ENCODE data around the gene PTCD3. TPM values are rescaled to one million over a fixed set of nuclear protein-coding genes. Genes with fewer than 3 reads are reported as not detected.

PTCD3 gene
- total RNA-seq, 1 experiment from 2014 or later: 180 TPM

DNA sequence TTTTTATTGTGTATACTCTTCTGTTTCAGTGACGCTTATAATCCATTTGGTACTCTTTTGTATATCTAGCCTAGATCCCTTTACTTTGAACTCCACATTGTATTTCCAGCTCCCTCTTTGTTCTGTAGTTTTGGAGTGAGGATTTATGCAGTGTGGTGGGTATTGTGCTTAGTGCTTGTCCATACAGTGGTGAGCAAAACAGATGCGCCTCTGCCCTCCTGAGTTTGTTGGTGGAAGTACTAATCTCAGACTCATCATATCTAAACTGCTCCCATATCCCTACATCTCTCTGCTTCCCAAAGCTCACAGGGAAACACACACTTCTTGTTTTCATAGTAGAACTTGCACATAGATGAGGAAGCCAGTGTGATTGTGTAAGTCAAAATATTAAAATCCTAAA lies 12.1 kb downstream of the PTCD3 start:
- no peaks in the 10 kb centered on the region for H3K9me3 Mint-ChIP-seq
- DNase-seq: no peak
- Histone ChIP-seq H4K5ac (ENCODE audit: insufficient read length, low read depth, low read length) (no peak overlapping the region), H2AFZ (ENCODE audit: low read length) (no peak overlapping the region), H3T11ph (ENCODE audit: low read length) (no peak overlapping the region), H3K79me1 (ENCODE audit: insufficient read depth, low read depth, low read length, poor library complexity, severe bottlenecking) (peaks cover 5% of the 10 kb centered on the region), H3K56ac (ENCODE audit: insufficient read length, low read depth, low read length) (no peak overlapping the region), H3K4me2 (ENCODE audit: insufficient read depth, insufficient read length, low read length) (no peak overlapping the region), H2AK5ac (ENCODE audit: insufficient read length, low read length) (no peak overlapping the region), H4K91ac (ENCODE audit: insufficient read length, low read depth, low read length) (no peak overlapping the region), H2BK15ac (ENCODE audit: low read depth, low read length) (no peak overlapping the region), H3K79me2 (ENCODE audit: insufficient read depth, low read length) (no peaks in the 10 kb centered on the region), H3K9ac (ENCODE audit: extremely low read depth, insufficient read length, low read length) (no peak overlapping the region), H3K23ac (ENCODE audit: insufficient read length, low read depth, low read length) (no peak overlapping the region), H3K18ac (ENCODE audit: insufficient read length, low read depth, low read length) (no peak overlapping the region), H3K27me3 (ENCODE audit: insufficient read depth, low read length) (no peaks in the 10 kb centered on the region), H2BK120ac (ENCODE audit: low read depth, low read length, poor library complexity, severe bottlenecking) (no peak overlapping the region), H4K8ac (replicated peaks; ENCODE audit: insufficient read length, low read depth, low read length) (no peak overlapping the region), H4K20me1 (ENCODE audit: control insufficient read depth, insufficient read depth, insufficient read length) (no peaks in the 10 kb centered on the region), H2BK20ac (ENCODE audit: low read depth, low read length, poor library complexity, severe bottlenecking) (no peak overlapping the region), H3K14ac (ENCODE audit: insufficient read depth, low read length) (no peak overlapping the region), H3K4me1 (ENCODE audit: insufficient read depth, low read length) (no peaks in the 10 kb centered on the region; the same call in 1 of the 2 replicates), H3K9me3 (ENCODE audit: control insufficient read depth, low read depth, low read length) (no peaks in the 10 kb centered on the region), H2BK12ac (ENCODE audit: insufficient read length, low read depth, low read length) (no peak overlapping the region), H3K4ac (ENCODE audit: low read depth, low read length) (no peak overlapping the region), H2BK5ac (ENCODE audit: insufficient read length, low read length) (no peak overlapping the region), H3K27ac (ENCODE audit: insufficient read length, low read depth, low read length) (no peak overlapping the region), H3K23me2 (ENCODE audit: insufficient read length, low read depth, low read length, poor library complexity, severe bottlenecking) (no peaks in the 10 kb centered on the region)
- H3K4me3 Mint-ChIP-seq: no peak overlapping the region
- TF ChIP-seq, protein P1, sequence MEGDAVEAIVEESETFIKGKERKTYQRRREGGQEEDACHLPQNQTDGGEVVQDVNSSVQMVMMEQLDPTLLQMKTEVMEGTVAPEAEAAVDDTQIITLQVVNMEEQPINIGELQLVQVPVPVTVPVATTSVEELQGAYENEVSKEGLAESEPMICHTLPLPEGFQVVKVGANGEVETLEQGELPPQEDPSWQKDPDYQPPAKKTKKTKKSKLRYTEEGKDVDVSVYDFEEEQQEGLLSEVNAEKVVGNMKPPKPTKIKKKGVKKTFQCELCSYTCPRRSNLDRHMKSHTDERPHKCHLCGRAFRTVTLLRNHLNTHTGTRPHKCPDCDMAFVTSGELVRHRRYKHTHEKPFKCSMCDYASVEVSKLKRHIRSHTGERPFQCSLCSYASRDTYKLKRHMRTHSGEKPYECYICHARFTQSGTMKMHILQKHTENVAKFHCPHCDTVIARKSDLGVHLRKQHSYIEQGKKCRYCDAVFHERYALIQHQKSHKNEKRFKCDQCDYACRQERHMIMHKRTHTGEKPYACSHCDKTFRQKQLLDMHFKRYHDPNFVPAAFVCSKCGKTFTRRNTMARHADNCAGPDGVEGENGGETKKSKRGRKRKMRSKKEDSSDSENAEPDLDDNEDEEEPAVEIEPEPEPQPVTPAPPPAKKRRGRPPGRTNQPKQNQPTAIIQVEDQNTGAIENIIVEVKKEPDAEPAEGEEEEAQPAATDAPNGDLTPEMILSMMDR (conservative IDR thresholded peaks at IDR 0.05): no peak
- H3K27me3 Mint-ChIP-seq (ENCODE audit: low read depth): no peaks in the 10 kb centered on the region
- no peak overlapping the region for H3K27ac Mint-ChIP-seq
- H3K4me1 Mint-ChIP-seq: peaks cover 13 to 20% of the 10 kb centered on the region in 2 experiments
- peaks cover 58 to 92% (median 80%) of the 10 kb centered on the region in 3 experiments for H3K36me3 Mint-ChIP-seq (ENCODE audit: insufficient read depth in 1 of 3, low read depth in 3 of 3)
- WGBS (ENCODE audit: extremely low coverage, insufficient read length, low lambda C conversion rate): no CpG with 5 or more reads among the region's 2 CpGs

Measured in H9 (cell line).